Measurements from ENCODE around the gene IKZF2. TPM values are rescaled to one million over a fixed set of nuclear protein-coding genes. Genes with fewer than 3 reads are reported as not detected.

Gene IKZF2
- total RNA-seq, 1 experiment from 2014 or later = 1.6 TPM

DNA sequence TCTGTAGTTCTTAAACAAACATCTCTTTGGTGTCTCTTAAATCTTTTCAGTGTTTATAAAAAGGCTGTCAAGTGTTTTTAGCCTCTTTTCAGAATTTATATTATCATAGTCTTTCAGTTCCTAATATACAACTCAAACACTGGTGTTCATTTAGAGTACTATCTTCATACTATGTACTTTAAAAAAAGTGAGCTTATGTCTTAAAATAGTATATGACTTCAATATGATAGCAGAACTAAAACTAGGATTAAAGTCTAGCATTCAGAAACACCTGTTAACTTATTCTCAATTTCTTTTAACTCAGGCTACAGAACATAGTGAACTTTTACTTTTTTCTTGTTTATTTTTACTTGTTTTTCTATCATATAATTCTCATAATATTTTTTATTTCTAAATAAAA lies 14.7 kb upstream of the IKZF2 start (continued):
- TF ChIP-seq TCF7L2 (IDR thresholded peaks at IDR 0.05; ENCODE audit: borderline replicate concordance, extremely low read depth, insufficient read depth, insufficient read length) (no peak), EGR1 (IDR thresholded peaks at IDR 0.05; ENCODE audit: low read depth) (no peak), FOSL1 (IDR thresholded peaks at IDR 0.05; ENCODE audit: low read depth) (no peak), YY1 (IDR thresholded peaks at IDR 0.05; ENCODE audit: extremely low read depth, insufficient replicate concordance, low read depth, low read length) (no peak), CBX3 (IDR thresholded peaks at IDR 0.05; ENCODE audit: low read depth) (no peak), SRF (IDR thresholded peaks at IDR 0.05; ENCODE audit: low read depth) (no peak), SIN3A (IDR thresholded peaks at IDR 0.05; ENCODE audit: low read depth) (no peak), RAD21 (IDR thresholded peaks at IDR 0.05; ENCODE audit: low read depth) (no peak)

DNA sequence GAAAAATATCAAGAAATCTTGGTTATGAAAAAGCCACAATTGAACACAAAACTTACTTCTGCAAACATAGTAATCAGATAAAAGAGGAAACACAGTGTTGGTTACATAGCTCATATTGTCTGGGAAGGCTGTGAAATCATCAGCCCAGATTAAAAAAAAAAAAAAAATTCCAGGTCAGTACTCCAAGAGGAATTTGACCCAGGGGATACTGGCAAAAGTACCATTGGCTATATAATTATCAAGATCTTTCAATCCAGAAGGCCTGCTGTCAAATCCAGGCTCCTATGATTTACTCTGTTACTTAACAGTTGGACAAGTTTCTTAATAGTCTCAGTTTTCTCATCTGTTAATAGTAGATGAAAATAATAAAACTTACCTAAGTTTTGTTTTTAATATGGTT lies 12.9 kb upstream of the IKZF2 start:
- no peak overlapping the region for H3K9ac ChIP-seq (ENCODE audit: low read length)
- H3K4me3 ChIP-seq (replicated peaks in 1 of 2; ENCODE audit: low read depth in 1 of 2, low read length in 2 of 2) = no peak overlapping the region
- H3K79me2 ChIP-seq (ENCODE audit: insufficient read depth, low read length) = no peaks in the 10 kb centered on the region
- H4K20me1 ChIP-seq (ENCODE audit: insufficient read depth) = no peaks in the 10 kb centered on the region
- no peak overlapping the region for H3K27ac ChIP-seq (ENCODE audit: low read depth, low read length)
- no peaks in the 10 kb centered on the region for H3K9me3 ChIP-seq (ENCODE audit: control insufficient read depth in 1 of 2, insufficient read depth in 1 of 2, low read depth in 1 of 2, low read length in 2 of 2)
- no peak for DNase-seq (ENCODE audit: low read depth, low spot score)
- no peaks in the 10 kb centered on the region for H3K27me3 ChIP-seq (ENCODE audit: insufficient read depth, low read length)
- POLR2A ChIA-PET = no interaction called here
- H3K36me3 ChIP-seq (ENCODE audit: control insufficient read depth in 1 of 2, insufficient read depth in 2 of 2, low read length in 2 of 2) = no peaks in the 10 kb centered on the region
- H3K4me1 ChIP-seq (ENCODE audit: control insufficient read depth in 1 of 2, insufficient read depth in 2 of 2, low read length in 2 of 2) = no peaks in the 10 kb centered on the region
- RAD21 ChIA-PET (ENCODE audit: low non-redundant PET in 1 of 2, low total read pairs in 2 of 2, uncharacterized antibody in 2 of 2, unreplicated experiment in 2 of 2) = no interaction called here
- intact Hi-C loops (cut with micrococcal nuclease) = no loop called here
- CTCF ChIA-PET = interaction anchor here (0.6 kb wide), 1 partner anchor 11 kb away, joined by 3 read pairs; no protein-coding TSS in a partner anchor
- no peak for ATAC-seq
- H2AFZ ChIP-seq (ENCODE audit: low read depth, low read length, poor library complexity, severe bottlenecking) = no peak overlapping the region
- H3K9me2 ChIP-seq (ENCODE audit: insufficient read depth) = no peaks in the 10 kb centered on the region
- no peak overlapping the region for H3K4me2 ChIP-seq (ENCODE audit: low read length)
- TF ChIP-seq CBX3 (IDR thresholded peaks at IDR 0.05; ENCODE audit: low read depth) (no peak), FOSL1 (IDR thresholded peaks at IDR 0.05; ENCODE audit: low read depth) (no peak), ELF1 (IDR thresholded peaks at IDR 0.05; ENCODE audit: borderline replicate concordance, low read depth) (no peak), RAD21 (IDR thresholded peaks at IDR 0.05; ENCODE audit: low read depth) (no peak), JUND (IDR thresholded peaks at IDR 0.05) (no peak), POLR2AphosphoS5 (IDR thresholded peaks at IDR 0.05; ENCODE audit: low read depth, low read length) (no peak), ZFX (IDR thresholded peaks at IDR 0.05) (no peak), EZH2 (IDR thresholded peaks at IDR 0.05) (no peak), POLR2A (IDR thresholded peaks at IDR 0.05; ENCODE audit: borderline replicate concordance, extremely low read depth, insufficient read depth, insufficient read length) (no peak), SIN3A (IDR thresholded peaks at IDR 0.05; ENCODE audit: low read depth) (no peak)
- TF ChIP-seq, protein P1, sequence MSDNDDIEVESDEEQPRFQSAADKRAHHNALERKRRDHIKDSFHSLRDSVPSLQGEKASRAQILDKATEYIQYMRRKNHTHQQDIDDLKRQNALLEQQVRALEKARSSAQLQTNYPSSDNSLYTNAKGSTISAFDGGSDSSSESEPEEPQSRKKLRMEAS (IDR thresholded peaks at IDR 0.05) = no peak
- TF ChIP-seq, protein P2, sequence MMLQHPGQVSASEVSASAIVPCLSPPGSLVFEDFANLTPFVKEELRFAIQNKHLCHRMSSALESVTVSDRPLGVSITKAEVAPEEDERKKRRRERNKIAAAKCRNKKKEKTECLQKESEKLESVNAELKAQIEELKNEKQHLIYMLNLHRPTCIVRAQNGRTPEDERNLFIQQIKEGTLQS (IDR thresholded peaks at IDR 0.05) = no peak
- BruUV-seq (replicated peaks) = no TSS peak
